Activated B cell treated with CpG ODN at 0.5 μM for 24 hours (primary cell): Measurements from ENCODE around the gene MACROH2A1. TPM values are rescaled to one million over a fixed set of nuclear protein-coding genes. Genes with fewer than 3 reads are reported as not detected.

ENCODE experiments used
- ATAC-seq: fragments of 200-7000 bp; cut with Tn5 transposase; one replicate; pipeline ENCODE4 v1.10.0; 2021; ENCODE audit warnings: low read depth, mild to moderate bottlenecking, moderate library complexity
- CTCF ChIA-PET: fragments of 350-600 bp; sonication (Branson Sonifier 250); formaldehyde crosslinking; loops from one replicate; lab custom pipeline; 2021; ENCODE audit warnings: antibody characterized with exemption; lab: Charles Lee
- POLR2A ChIA-PET: fragments of 350-600 bp; sonication (Branson Sonifier 250); formaldehyde crosslinking; loops from one replicate; lab custom pipeline; 2021; ENCODE audit warnings: antibody characterized with exemption; lab: Charles Lee
- DNase-seq: peaks from one replicate; pipeline ENCODE4 v3.0.0; 2022
- H3K27ac Mint-ChIP-seq: one replicate; pipeline ENCODE4 v1.8.0; 2020; ENCODE audit warnings: mixed read lengths
- H3K27me3 Mint-ChIP-seq: one replicate; pipeline ENCODE4 v1.8.0; 2021; ENCODE audit warnings: mixed read lengths
- H3K36me3 Mint-ChIP-seq: one replicate; pipeline ENCODE4 v1.8.0; 2021; ENCODE audit warnings: low read depth, mixed read lengths
- H3K4me1 Mint-ChIP-seq: one replicate; pipeline ENCODE4 v1.8.0; 2021; ENCODE audit warnings: mixed read lengths
- H3K4me3 Mint-ChIP-seq: one replicate; pipeline ENCODE4 v1.8.0; 2020; ENCODE audit warnings: mild to moderate bottlenecking, mixed read lengths
- H3K9me3 Mint-ChIP-seq: one replicate; pipeline ENCODE4 v1.8.0; 2020; ENCODE audit warnings: mixed read lengths
- CTCF ChIP-seq: fragments of 200-600 bp; IDR thresholded peaks from one replicate; pipeline ENCODE4 v1.8.0; 2022; ENCODE audit warnings: antibody characterized with exemption, mild to moderate bottlenecking
- intact Hi-C: fragments of 100-400 bp; cut with micrococcal nuclease; formaldehyde crosslinking; loops from one replicate; pipeline ENCODE4 v1.15.1; 2024
- total RNA-seq: library from RNA; stranded (reverse); gene quantifications from 2 replicates; pipeline ENCODE4 v1.2.3, GENCODE V29; 2022

The MACROH2A1 gene
- total RNA-seq, 1 donor from 2014 or later = 125 TPM

- H3K4me1 Mint-ChIP-seq = no peaks in the 10 kb centered on the region
- no peaks in the 10 kb centered on the region for H3K9me3 Mint-ChIP-seq
- no peak overlapping the region for H3K4me3 Mint-ChIP-seq
- no peaks in the 10 kb centered on the region for H3K27me3 Mint-ChIP-seq
- H3K27ac Mint-ChIP-seq = no peak overlapping the region
- no peak for TF ChIP-seq CTCF
- no peak for DNase-seq
- ChIA-PET CTCF (no interaction called here), POLR2A (no interaction called here)
- H3K36me3 Mint-ChIP-seq = peaks cover 85% of the 10 kb centered on the region
- intact Hi-C loops = no loop called here
- no peak for ATAC-seq
Measured at GRCh38 chr5:135353952-135354721, 44.9 kb downstream of the MACROH2A1 start.

GRCh38 chr5:135350536-135350935 lies 48.5 kb downstream of the MACROH2A1 start:
- H3K36me3 Mint-ChIP-seq = peaks cover 71% of the 10 kb centered on the region

GRCh38 chr5:135349886-135350285 lies 49.1 kb downstream of the MACROH2A1 start:
- Mint-ChIP-seq H3K4me3 (no peak overlapping the region), H3K27me3 (no peaks in the 10 kb centered on the region), H3K4me1 (peaks cover 24% of the 10 kb centered on the region), H3K36me3 (peaks cover 71% of the 10 kb centered on the region), H3K27ac (no peak overlapping the region), H3K9me3 (no peaks in the 10 kb centered on the region)
- ATAC-seq (no peak), DNase-seq (no peak)
- ChIA-PET POLR2A (no interaction called here), CTCF (no interaction called here)
- TF ChIP-seq CTCF = no peak
- intact Hi-C loops = no loop called here

More at GRCh38 chr5:135350536-135350935, 48.5 kb downstream of the MACROH2A1 start:
- ChIA-PET CTCF (no interaction called here), POLR2A (no interaction called here)
- H3K9me3 Mint-ChIP-seq = no peaks in the 10 kb centered on the region
- no peak overlapping the region for H3K27ac Mint-ChIP-seq
- H3K4me3 Mint-ChIP-seq = no peak overlapping the region
- no peaks in the 10 kb centered on the region for H3K27me3 Mint-ChIP-seq
- ATAC-seq = no peak
- TF ChIP-seq CTCF = no peak
- DNase-seq = no peak
- H3K4me1 Mint-ChIP-seq = peaks cover 18% of the 10 kb centered on the region
- intact Hi-C loops = no loop called here

GRCh38 chr5:135349451-135349850 lies 49.6 kb downstream of the MACROH2A1 start:
- intact Hi-C loops = no loop called here
- no peak overlapping the region for H3K4me3 Mint-ChIP-seq
- ChIA-PET POLR2A (no interaction called here), CTCF (no interaction called here)
- H3K27me3 Mint-ChIP-seq = no peaks in the 10 kb centered on the region
- TF ChIP-seq CTCF = no peak
- ATAC-seq (no peak), DNase-seq (no peak)
- H3K9me3 Mint-ChIP-seq = no peaks in the 10 kb centered on the region
- peaks cover 24% of the 10 kb centered on the region for H3K4me1 Mint-ChIP-seq
- no peak overlapping the region for H3K27ac Mint-ChIP-seq
- peaks cover 69% of the 10 kb centered on the region for H3K36me3 Mint-ChIP-seq

- CTCF ChIA-PET = no interaction called here
- no peaks in the 10 kb centered on the region for H3K27me3 Mint-ChIP-seq
- POLR2A ChIA-PET = no interaction called here
Measured at GRCh38 chr5:135348918-135349317, 50.1 kb downstream of the MACROH2A1 start.

More at GRCh38 chr5:135348918-135349317, 50.1 kb downstream of the MACROH2A1 start:
- no peak for DNase-seq
- intact Hi-C loops = no loop called here
- Mint-ChIP-seq H3K4me1 (peaks cover 24% of the 10 kb centered on the region), H3K4me3 (no peak overlapping the region), H3K36me3 (peaks cover 69% of the 10 kb centered on the region), H3K9me3 (no peaks in the 10 kb centered on the region), H3K27ac (no peak overlapping the region)
- TF ChIP-seq CTCF = no peak
- ATAC-seq = no peak
